Measurements from ENCODE around the gene LCN2. TPM values are rescaled to one million over a fixed set of nuclear protein-coding genes. Genes with fewer than 3 reads are reported as not detected.
A peak's percentile ranks its signal among the peaks of the same experiment; 100 is the strongest.

LCN2 gene
- total and polyA plus RNA-seq, 7 experiments from 2014 or later = not detected

DNA sequence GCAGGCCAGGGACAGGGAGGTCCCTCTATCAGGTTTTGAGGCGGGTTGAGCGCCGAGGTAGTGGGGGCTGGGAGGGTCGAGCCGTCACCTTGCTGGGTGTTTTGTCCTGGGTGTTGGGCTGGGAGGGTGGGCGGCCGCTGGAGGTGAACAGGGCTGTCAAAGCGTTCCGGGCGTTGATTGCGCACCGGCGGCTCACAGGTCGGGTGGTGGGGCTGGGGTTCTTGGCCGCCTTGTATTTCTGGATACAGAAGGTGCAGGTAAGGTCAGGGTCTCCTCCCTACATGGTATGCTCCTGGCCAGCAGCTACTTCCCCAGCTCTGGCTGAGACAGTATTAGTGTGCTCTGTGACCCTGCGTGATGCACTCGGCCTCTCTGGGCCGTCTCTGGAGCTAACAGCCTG lies 16.9 kb downstream of the LCN2 start:
- ChIA-PET POLR2A (interaction anchor here (1.8 kb wide), 1 partner anchor 9 kb away, joined by 5 read pairs; no protein-coding TSS in a partner anchor), CTCF (interaction anchor here (0.9 kb wide), 1 partner anchor 175 kb away, joined by 3 read pairs; no protein-coding TSS in a partner anchor)
- intact Hi-C loops (cut with micrococcal nuclease) = no loop called here
- peaks cover 4% of the 10 kb centered on the region in 2 donors for H3K4me1 ChIP-seq (ENCODE audit: control insufficient read depth in 2 of 2, insufficient read depth in 2 of 2, low read length in 2 of 2)
- H3K27ac ChIP-seq (ENCODE audit: low read depth, low read length) = no peak overlapping the region
- no peak overlapping the region for H3K4me3 ChIP-seq (ENCODE audit: low read length)
- peaks cover 5 to 29% (median 13%) of the 10 kb centered on the region in 5 donors for H3K36me3 Mint-ChIP-seq
- DNase-seq = no peak
- no peak for ATAC-seq
- H3K27me3 Mint-ChIP-seq = no peaks in the 10 kb centered on the region
- no peaks in the 10 kb centered on the region for H3K27me3 ChIP-seq (ENCODE audit: control insufficient read depth in 2 of 2, insufficient read depth in 2 of 2, low read length in 2 of 2)
- H3K4me3 Mint-ChIP-seq = no peak overlapping the region
- no peaks in the 10 kb centered on the region for H3K9me3 Mint-ChIP-seq
- H3K9me3 ChIP-seq (ENCODE audit: control insufficient read depth in 2 of 3, low read length in 3 of 3) = no peaks in the 10 kb centered on the region
- peaks cover 0 to 18% (median 11%) of the 10 kb centered on the region in 7 donors for H3K4me1 Mint-ChIP-seq
- peak overlapping the region in 1 of 9 donors; percentile 17 for H3K27ac Mint-ChIP-seq
- peaks cover 0 to 78% (median 5%) of the 10 kb centered on the region in 3 experiments for H3K36me3 ChIP-seq (ENCODE audit: control insufficient read depth in 2 of 3, insufficient read depth in 3 of 3, low read length in 3 of 3)

DNA sequence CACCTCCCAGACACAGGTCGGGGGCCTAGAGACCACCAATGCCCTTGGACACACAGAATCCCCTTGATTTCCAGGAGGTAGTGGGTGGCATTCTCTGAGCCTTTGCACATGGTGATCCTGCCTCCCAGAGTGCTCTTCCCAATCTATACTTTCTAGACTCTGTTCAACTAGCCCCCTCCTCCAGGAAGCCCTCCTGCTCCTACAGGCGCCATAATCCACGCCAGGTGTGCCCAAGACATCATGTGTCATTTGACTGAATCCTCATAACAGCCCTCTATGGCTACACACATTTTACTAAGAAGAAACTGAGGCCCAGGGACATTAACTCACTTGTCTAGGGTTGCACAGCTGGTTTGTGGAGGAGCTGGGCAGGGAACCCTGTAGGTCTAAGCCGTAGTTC lies 18.0 kb downstream of the LCN2 start:
- no peak for ATAC-seq
- Histone ChIP-seq H3K4me1 (ENCODE audit: control insufficient read depth in 2 of 2, insufficient read depth in 2 of 2, low read length in 2 of 2) (no peaks in the 10 kb centered on the region), H3K36me3 (ENCODE audit: control insufficient read depth in 2 of 3, insufficient read depth in 3 of 3, low read length in 3 of 3) (peaks cover 0 to 78% (median 5%) of the 10 kb centered on the region in 3 experiments), H3K27me3 (ENCODE audit: control insufficient read depth in 2 of 2, insufficient read depth in 2 of 2, low read length in 2 of 2) (no peaks in the 10 kb centered on the region), H3K9me3 (ENCODE audit: control insufficient read depth in 2 of 3, low read length in 3 of 3) (no peaks in the 10 kb centered on the region), H3K4me3 (ENCODE audit: low read length) (no peak overlapping the region), H3K27ac (ENCODE audit: low read depth, low read length) (no peak overlapping the region)
- no peak for DNase-seq
- CTCF ChIA-PET = interaction anchor here (0.6 kb wide), 1 partner anchor 258 kb away, joined by 3 read pairs; no protein-coding TSS in a partner anchor
- Mint-ChIP-seq H3K27me3 (no peaks in the 10 kb centered on the region), H3K4me1 (peaks cover 0 to 8% (median 6%) of the 10 kb centered on the region in 7 donors), H3K9me3 (no peaks in the 10 kb centered on the region), H3K36me3 (peaks cover 5 to 29% (median 13%) of the 10 kb centered on the region in 5 donors), H3K27ac (peak overlapping the region in 3 of 9 donors; percentile 32 to 48 (median 34)), H3K4me3 (no peak overlapping the region)
- POLR2A ChIA-PET = no interaction called here
- intact Hi-C loops (cut with micrococcal nuclease) = no loop called here

DNA sequence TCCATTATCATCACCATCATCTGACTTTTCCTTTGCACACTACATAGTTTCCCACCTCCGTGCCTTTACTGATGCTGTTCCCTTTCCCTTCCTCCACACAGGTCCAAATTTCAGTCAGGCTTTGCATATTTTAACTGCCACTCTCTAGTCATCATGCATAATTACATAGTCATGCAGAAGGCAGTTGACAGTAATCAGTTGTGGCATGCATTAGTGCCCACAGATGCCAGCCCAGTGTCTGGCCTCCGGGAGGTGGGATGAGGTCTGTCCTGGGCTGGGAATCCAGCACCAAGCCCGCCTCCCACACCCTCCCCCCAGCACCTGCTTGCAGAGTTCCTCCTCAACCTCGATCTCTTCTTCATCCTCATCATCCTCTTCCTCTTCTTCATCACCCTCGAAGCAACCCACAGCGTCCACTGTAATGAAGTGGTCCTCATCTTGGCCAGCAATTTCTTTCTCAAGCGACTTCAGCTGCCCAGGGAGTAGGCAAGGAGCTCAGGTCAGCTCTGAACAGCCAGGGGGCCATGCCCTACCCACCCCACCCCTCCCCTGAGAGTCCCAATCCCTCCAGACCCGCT lies 19.6 kb downstream of the LCN2 start:
- no peaks in the 10 kb centered on the region for H3K27me3 Mint-ChIP-seq
- H3K4me1 ChIP-seq (ENCODE audit: control insufficient read depth in 2 of 2, insufficient read depth in 2 of 2, low read length in 2 of 2) = no peaks in the 10 kb centered on the region
- no peak overlapping the region for H3K4me3 ChIP-seq (ENCODE audit: low read length)
- no peaks in the 10 kb centered on the region for H3K27me3 ChIP-seq (ENCODE audit: control insufficient read depth in 2 of 2, insufficient read depth in 2 of 2, low read length in 2 of 2)
- peaks cover 0 to 67% (median 5%) of the 10 kb centered on the region in 3 experiments for H3K36me3 ChIP-seq (ENCODE audit: control insufficient read depth in 2 of 3, insufficient read depth in 3 of 3, low read length in 3 of 3)
- no peaks in the 10 kb centered on the region for H3K9me3 Mint-ChIP-seq
- peaks cover 5 to 26% (median 10%) of the 10 kb centered on the region in 5 donors for H3K36me3 Mint-ChIP-seq
- H3K27ac Mint-ChIP-seq = peak overlapping the region in 2 of 9 donors; percentile 63 to 65
- no peak overlapping the region for H3K4me3 Mint-ChIP-seq
- DNase-seq (no peak), ATAC-seq (no peak)
- intact Hi-C loops (cut with micrococcal nuclease) = no loop called here
- no peak overlapping the region for H3K27ac ChIP-seq (ENCODE audit: low read depth, low read length)
- CTCF ChIA-PET = interaction anchor here (0.6 kb wide), 1 partner anchor 13 kb away, joined by 3 read pairs; no protein-coding TSS in a partner anchor
- POLR2A ChIA-PET = interaction anchor here (0.6 kb wide), 1 partner anchor 17 kb away, joined by 3 read pairs; no protein-coding TSS in a partner anchor
- no peaks in the 10 kb centered on the region for H3K9me3 ChIP-seq (ENCODE audit: control insufficient read depth in 2 of 3, low read length in 3 of 3)
- peaks cover 0 to 2% (median 0%) of the 10 kb centered on the region in 7 donors for H3K4me1 Mint-ChIP-seq

DNA sequence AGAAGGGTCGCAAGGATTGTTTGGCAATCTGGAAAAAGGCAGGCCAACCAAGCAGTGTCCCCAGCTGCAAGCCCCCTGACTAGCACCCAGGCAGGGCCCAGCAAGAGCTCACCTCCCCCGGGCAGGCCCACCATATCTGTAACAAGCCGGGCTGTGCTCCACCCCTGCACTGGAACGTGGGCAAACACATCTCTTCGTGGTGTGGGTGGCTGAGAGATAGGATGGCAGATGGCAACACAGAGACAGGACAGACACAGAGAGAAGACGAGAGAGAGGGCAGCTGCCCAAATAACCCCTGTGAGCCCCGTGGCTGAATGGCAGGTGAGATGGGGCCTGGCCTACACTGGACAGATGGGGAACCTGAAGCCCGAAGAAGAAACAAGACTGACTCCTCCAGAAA lies 20.2 kb downstream of the LCN2 start:
- intact Hi-C loops (cut with micrococcal nuclease) = no loop called here
- no peak for DNase-seq
- Mint-ChIP-seq H3K27ac (no peak overlapping the region), H3K36me3 (peaks cover 5 to 24% (median 10%) of the 10 kb centered on the region in 5 donors), H3K4me1 (peaks cover 0 to 2% (median 0%) of the 10 kb centered on the region in 7 donors), H3K27me3 (no peaks in the 10 kb centered on the region), H3K4me3 (no peak overlapping the region), H3K9me3 (no peaks in the 10 kb centered on the region)
- ATAC-seq = no peak
- peaks cover 0 to 67% (median 5%) of the 10 kb centered on the region in 3 experiments for H3K36me3 ChIP-seq (ENCODE audit: control insufficient read depth in 2 of 3, insufficient read depth in 3 of 3, low read length in 3 of 3)
- ChIA-PET CTCF (no interaction called here), POLR2A (interaction anchor here (1.1 to 1.2 kb wide), 2 partner anchors 14 to 660 kb away, joined by 3 read pairs; partner anchors contain the start of gene SPOUT1)
- no peaks in the 10 kb centered on the region for H3K4me1 ChIP-seq (ENCODE audit: control insufficient read depth in 2 of 2, insufficient read depth in 2 of 2, low read length in 2 of 2)
- no peaks in the 10 kb centered on the region for H3K27me3 ChIP-seq (ENCODE audit: control insufficient read depth in 2 of 2, insufficient read depth in 2 of 2, low read length in 2 of 2)
- no peaks in the 10 kb centered on the region for H3K9me3 ChIP-seq (ENCODE audit: control insufficient read depth in 2 of 3, low read length in 3 of 3)
- H3K27ac ChIP-seq (ENCODE audit: low read depth, low read length) = no peak overlapping the region
- no peak overlapping the region for H3K4me3 ChIP-seq (ENCODE audit: low read length)

DNA sequence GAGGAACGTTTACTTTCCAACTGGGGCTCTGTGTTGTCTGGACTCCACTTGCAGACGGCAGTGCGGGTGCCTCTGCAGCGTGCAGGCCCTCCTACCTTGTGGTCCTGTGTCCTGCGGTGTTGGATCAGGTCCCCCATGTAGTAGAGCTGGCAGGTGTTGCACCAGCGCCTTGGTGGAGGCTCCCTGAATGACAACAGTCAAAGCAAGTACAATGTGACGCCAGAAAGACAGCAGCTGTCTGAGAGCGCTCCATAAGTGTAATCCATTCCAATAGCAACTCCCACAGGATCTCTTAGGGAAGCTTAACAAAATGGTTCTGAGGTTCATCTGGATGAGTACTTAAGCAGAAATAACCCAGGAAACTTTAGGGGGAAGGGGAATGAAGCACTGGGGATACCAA lies 20.7 kb downstream of the LCN2 start:
- no peak overlapping the region for H3K27ac Mint-ChIP-seq
- intact Hi-C loops (cut with micrococcal nuclease) = no loop called here
- no peaks in the 10 kb centered on the region for H3K27me3 Mint-ChIP-seq
- H3K4me1 ChIP-seq (ENCODE audit: control insufficient read depth in 2 of 2, insufficient read depth in 2 of 2, low read length in 2 of 2) = no peaks in the 10 kb centered on the region
- DNase-seq (no peak), ATAC-seq (no peak)
- no peak overlapping the region for H3K4me3 ChIP-seq (ENCODE audit: low read length)
- H3K4me3 Mint-ChIP-seq = no peak overlapping the region
- H3K27me3 ChIP-seq (ENCODE audit: control insufficient read depth in 2 of 2, insufficient read depth in 2 of 2, low read length in 2 of 2) = no peaks in the 10 kb centered on the region
- H3K36me3 Mint-ChIP-seq = peaks cover 5 to 26% (median 8%) of the 10 kb centered on the region in 5 donors
- H3K9me3 ChIP-seq (ENCODE audit: control insufficient read depth in 2 of 3, low read length in 3 of 3) = no peaks in the 10 kb centered on the region
- ChIA-PET CTCF (no interaction called here), POLR2A (interaction anchor here (1.1 to 1.2 kb wide), 2 partner anchors 13 to 660 kb away, joined by 3 read pairs; partner anchors contain the start of gene SPOUT1)
- peaks cover 0 to 2% (median 0%) of the 10 kb centered on the region in 7 donors for H3K4me1 Mint-ChIP-seq
- no peaks in the 10 kb centered on the region for H3K9me3 Mint-ChIP-seq
- H3K27ac ChIP-seq (ENCODE audit: low read depth, low read length) = no peak overlapping the region
- H3K36me3 ChIP-seq (ENCODE audit: control insufficient read depth in 2 of 3, insufficient read depth in 3 of 3, low read length in 3 of 3) = peaks cover 0 to 66% (median 5%) of the 10 kb centered on the region in 3 experiments

DNA sequence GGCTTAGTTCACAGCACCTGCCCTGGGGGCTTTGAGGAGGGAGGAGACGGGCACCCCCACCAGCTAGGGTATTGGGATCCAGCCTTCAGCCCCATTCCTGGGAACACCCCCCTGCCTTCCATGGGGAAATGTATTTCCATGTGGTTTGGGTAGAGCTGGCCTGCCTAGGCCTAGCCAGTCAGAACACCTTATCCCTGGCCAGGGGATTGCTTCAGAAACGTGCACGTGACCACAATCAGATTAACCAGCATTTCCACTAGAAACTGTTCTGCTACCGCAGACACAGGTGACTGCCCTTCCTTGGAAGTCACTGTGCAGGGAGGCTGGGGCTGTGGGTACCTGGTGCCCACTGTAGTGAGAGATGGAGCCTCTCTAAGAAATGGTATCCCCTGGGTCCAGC lies 24.8 kb downstream of the LCN2 start:
- Mint-ChIP-seq H3K4me3 (no peak overlapping the region), H3K36me3 (peaks cover 0 to 30% (median 6%) of the 10 kb centered on the region in 5 donors), H3K9me3 (no peaks in the 10 kb centered on the region), H3K4me1 (no peaks in the 10 kb centered on the region), H3K27me3 (no peaks in the 10 kb centered on the region), H3K27ac (peak overlapping the region in 2 of 9 donors; percentile 8 to 30)
- Histone ChIP-seq H3K4me1 (ENCODE audit: control insufficient read depth in 2 of 2, insufficient read depth in 2 of 2, low read length in 2 of 2) (no peaks in the 10 kb centered on the region), H3K27me3 (ENCODE audit: control insufficient read depth in 2 of 2, insufficient read depth in 2 of 2, low read length in 2 of 2) (no peaks in the 10 kb centered on the region), H3K9me3 (ENCODE audit: control insufficient read depth in 2 of 3, low read length in 3 of 3) (peaks cover 0 to 3% (median 0%) of the 10 kb centered on the region in 3 experiments), H3K4me3 (ENCODE audit: low read length) (no peak overlapping the region), H3K36me3 (ENCODE audit: control insufficient read depth in 2 of 3, insufficient read depth in 3 of 3, low read length in 3 of 3) (peaks cover 5 to 72% (median 17%) of the 10 kb centered on the region in 3 experiments), H3K27ac (ENCODE audit: low read depth, low read length) (no peak overlapping the region)
- ChIA-PET CTCF (no interaction called here), POLR2A (interaction anchor here (1.5 kb wide), 1 partner anchor 9 kb away, joined by 5 read pairs; no protein-coding TSS in a partner anchor)
- ATAC-seq = no peak
- DNase-seq = no peak
- intact Hi-C loops (cut with micrococcal nuclease) = loop anchor here in 1 of 2 donors (2.0 kb wide), 1 partner anchor 17 kb away; the partner anchor contains the start of gene CIZ1

All from naive thymus-derived CD4-positive, alpha-beta T cell (primary cell).